ENCODE measurements around the gene TRPV3. TPM values are rescaled to one million over a fixed set of nuclear protein-coding genes. Genes with fewer than 3 reads are reported as not detected.
A peak's percentile ranks its signal among the peaks of the same experiment; 100 is the strongest.

TRPV3 gene
- total RNA-seq, 6 experiments from 2014 or later, result 0.12 to 2.1 (median 0.37) TPM; not detected in 1

DNA sequence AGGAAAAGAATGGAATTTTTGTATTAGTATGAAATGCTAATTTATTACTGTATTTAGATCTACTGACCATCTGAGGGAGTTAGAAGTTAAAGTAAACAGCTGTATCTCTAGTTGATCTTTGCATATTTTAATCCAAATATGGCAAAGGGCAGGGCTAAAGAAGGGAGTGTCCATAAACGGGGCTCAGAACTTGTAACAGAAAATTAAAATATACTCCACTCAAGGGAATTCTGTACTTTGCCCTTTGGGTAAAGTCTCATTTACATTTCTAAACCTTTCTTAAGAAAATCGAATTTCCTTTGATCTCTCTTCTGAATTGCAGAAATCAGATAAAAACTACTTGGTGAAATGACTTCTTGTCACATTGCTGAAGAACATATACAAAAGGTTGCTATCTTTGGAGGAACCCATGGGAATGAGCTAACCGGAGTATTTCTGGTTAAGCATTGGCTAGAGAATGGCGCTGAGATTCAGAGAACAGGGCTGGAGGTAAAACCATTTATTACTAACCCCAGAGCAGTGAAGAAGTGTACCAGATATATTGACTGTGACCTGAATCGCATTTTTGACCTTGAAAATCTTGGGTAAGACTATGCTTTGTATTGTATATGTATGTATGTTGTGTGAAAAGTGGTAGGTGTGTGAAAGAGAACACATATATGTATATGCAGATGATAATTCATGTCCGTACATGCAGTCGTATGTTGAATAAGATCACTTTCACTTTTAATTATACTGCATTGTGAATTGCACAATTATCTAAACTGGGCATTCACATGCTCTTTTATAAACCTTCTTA is 81.6 kb downstream of the TRPV3 start, which contains the start of gene ASPA:
Gene ASPA, plus strand, starts transcription at position 186 of the 799 bp plus-strand sequence. Its CDS starts 163 bp downstream, at position 349.
- Histone ChIP-seq H3K36me3 (no peaks in the 10 kb centered on the region), H3K9me3 (no peaks in the 10 kb centered on the region), H3K27ac (peak within 1 kb of the TSS; percentile 31 to 93 (median 85)), H3K4me1 (peaks cover 0 to 16% (median 5%) of the 10 kb centered on the region in 4 donors), H3K4me3 (peak within 1 kb of the TSS; percentile 26 to 57 (median 48)), H3K27me3 (no peaks in the 10 kb centered on the region)
- ATAC-seq, result peak; percentile 60 to 62 (median 61)
- WGBS (ENCODE audit: insufficient coverage, low coverage, low lambda C conversion rate, missing lambda C conversion rate), result 11% methylated on average over 7 of the region's 7 CpGs
- no peak for DNase-seq
- TF ChIP-seq, protein P1, sequence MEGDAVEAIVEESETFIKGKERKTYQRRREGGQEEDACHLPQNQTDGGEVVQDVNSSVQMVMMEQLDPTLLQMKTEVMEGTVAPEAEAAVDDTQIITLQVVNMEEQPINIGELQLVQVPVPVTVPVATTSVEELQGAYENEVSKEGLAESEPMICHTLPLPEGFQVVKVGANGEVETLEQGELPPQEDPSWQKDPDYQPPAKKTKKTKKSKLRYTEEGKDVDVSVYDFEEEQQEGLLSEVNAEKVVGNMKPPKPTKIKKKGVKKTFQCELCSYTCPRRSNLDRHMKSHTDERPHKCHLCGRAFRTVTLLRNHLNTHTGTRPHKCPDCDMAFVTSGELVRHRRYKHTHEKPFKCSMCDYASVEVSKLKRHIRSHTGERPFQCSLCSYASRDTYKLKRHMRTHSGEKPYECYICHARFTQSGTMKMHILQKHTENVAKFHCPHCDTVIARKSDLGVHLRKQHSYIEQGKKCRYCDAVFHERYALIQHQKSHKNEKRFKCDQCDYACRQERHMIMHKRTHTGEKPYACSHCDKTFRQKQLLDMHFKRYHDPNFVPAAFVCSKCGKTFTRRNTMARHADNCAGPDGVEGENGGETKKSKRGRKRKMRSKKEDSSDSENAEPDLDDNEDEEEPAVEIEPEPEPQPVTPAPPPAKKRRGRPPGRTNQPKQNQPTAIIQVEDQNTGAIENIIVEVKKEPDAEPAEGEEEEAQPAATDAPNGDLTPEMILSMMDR (IDR thresholded peaks at IDR 0.05), result no peak
- TF ChIP-seq POLR2A (IDR thresholded peaks at IDR 0.05), result no peak
- intact Hi-C loops (cut with DNase I), result no loop called here

DNA sequence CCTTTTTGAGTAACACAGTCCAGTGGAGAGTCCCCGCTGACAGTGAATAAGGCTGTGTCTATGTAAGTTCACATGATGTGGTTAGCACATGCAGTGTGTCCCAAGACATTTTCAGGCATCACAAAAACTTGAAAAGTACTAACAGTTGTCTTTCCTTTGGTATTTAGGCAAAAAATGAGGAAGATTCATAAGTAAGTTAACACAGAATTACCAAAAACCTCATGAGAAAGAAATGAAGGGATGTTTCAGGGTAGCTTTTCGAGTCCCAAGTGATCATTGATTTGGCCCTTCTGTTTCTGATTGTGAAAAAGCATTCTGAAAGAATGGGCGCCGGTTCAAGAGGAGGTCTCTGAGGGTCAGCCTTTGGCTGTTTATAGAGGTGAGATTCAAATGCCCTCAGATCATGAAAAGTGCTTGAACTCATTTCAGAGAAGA is 82.3 kb downstream of the TRPV3 start:
- H3K27ac ChIP-seq, result peak overlapping the region; percentile 30 to 93 (median 85)
- no peak for TF ChIP-seq POLR2A (IDR thresholded peaks at IDR 0.05)
- TF ChIP-seq, protein P1 (IDR thresholded peaks at IDR 0.05), result no peak
- 23% methylated on average over 4 of the region's 4 CpGs for WGBS (ENCODE audit: insufficient coverage, low coverage, low lambda C conversion rate, missing lambda C conversion rate)
- H3K4me3 ChIP-seq, result no peak overlapping the region
- H3K4me1 ChIP-seq, result peaks cover 0 to 16% (median 5%) of the 10 kb centered on the region in 4 donors
- no peaks in the 10 kb centered on the region for H3K9me3 ChIP-seq
- H3K27me3 ChIP-seq, result no peaks in the 10 kb centered on the region
- DNase-seq (peak in 1 of 3 donors; percentile 66), ATAC-seq (peak; percentile 15 to 59 (median 37))
- intact Hi-C loops (cut with DNase I), result no loop called here
- no peaks in the 10 kb centered on the region for H3K36me3 ChIP-seq

DNA sequence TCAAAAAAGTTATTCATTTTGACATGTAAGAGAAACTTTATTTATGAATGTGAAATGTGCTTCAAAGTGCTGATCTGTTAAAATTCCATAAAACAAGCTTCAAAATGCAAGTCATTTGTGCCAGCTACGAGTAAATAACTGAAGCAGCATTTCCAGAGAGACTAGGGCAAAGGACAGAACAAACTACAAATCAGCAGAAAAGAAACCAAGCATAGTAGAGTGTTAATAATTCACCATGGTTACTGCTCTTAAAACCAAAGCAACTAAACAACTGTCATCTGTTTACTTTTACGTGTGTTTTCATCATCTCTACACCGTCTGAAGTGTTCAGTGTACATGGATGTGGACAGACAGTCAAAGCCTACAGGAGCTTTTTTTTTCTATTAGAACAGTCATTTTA is 83.4 kb downstream of the TRPV3 start:
- Histone ChIP-seq H3K36me3 (no peaks in the 10 kb centered on the region), H3K9me3 (no peaks in the 10 kb centered on the region), H3K4me3 (peak overlapping the region in 2 of 3 donors; percentile 9 to 19), H3K4me1 (peaks cover 0 to 16% (median 5%) of the 10 kb centered on the region in 4 donors), H3K27ac (peak overlapping the region; percentile 30 to 93 (median 85)), H3K27me3 (no peaks in the 10 kb centered on the region)
- intact Hi-C loops (cut with DNase I), result no loop called here
- ATAC-seq (peak; percentile 87 to 89 (median 88)), DNase-seq (no peak)
- 3% methylated on average over 3 of the region's 3 CpGs for WGBS (ENCODE audit: insufficient coverage, low coverage, low lambda C conversion rate, missing lambda C conversion rate)
- TF ChIP-seq, protein P1 (IDR thresholded peaks at IDR 0.05), result no peak
- TF ChIP-seq POLR2A (IDR thresholded peaks at IDR 0.05), result no peak

DNA sequence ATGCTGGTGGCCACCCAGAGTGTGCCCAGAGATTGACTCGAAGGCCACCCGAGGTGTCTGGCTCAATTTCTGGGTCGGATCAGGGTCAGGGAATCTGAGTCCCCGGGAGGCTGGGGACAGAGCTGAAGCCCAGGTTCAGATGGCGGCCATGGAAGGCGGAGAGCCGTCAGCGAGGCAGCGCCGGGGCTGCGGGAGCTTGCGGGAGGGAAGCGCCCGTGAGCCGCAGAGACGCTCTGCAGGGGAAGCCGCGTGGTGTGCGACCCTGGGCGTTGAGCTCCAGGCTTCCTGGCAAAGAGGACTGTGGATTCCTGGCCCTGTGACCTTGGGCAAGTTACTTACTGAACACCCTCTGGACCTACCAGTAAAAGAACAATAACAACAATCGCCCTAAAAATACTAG is 85.5 kb downstream of the TRPV3 start:
- H3K9me3 ChIP-seq, result no peaks in the 10 kb centered on the region
- no peak for ATAC-seq
- H3K27ac ChIP-seq, result no peak overlapping the region
- no peak for TF ChIP-seq POLR2A (IDR thresholded peaks at IDR 0.05)
- TF ChIP-seq, protein P1 (IDR thresholded peaks at IDR 0.05), result no peak
- no peaks in the 10 kb centered on the region for H3K36me3 ChIP-seq
- peak in 1 of 3 donors; percentile 42 for DNase-seq
- no peaks in the 10 kb centered on the region for H3K27me3 ChIP-seq
- 80% methylated on average over 2 of the region's 21 CpGs for WGBS (ENCODE audit: insufficient coverage, low coverage, low lambda C conversion rate, missing lambda C conversion rate)
- intact Hi-C loops (cut with DNase I), result no loop called here
- peaks cover 0 to 16% (median 5%) of the 10 kb centered on the region in 4 donors for H3K4me1 ChIP-seq
- no peak overlapping the region for H3K4me3 ChIP-seq
